ENCODE results near the gene KANSL1L. TPM values are rescaled to one million over a fixed set of nuclear protein-coding genes. Genes with fewer than 3 reads are reported as not detected.
"Not testable (repeated sequence)": the region's sequence is repeated elsewhere in the genome, so short reads cannot be mapped to it uniquely, and the experiment has no call there.

The KANSL1L gene
- total RNA-seq, 2 experiments from 2014 or later, result 4.4 to 4.8 TPM

DNA sequence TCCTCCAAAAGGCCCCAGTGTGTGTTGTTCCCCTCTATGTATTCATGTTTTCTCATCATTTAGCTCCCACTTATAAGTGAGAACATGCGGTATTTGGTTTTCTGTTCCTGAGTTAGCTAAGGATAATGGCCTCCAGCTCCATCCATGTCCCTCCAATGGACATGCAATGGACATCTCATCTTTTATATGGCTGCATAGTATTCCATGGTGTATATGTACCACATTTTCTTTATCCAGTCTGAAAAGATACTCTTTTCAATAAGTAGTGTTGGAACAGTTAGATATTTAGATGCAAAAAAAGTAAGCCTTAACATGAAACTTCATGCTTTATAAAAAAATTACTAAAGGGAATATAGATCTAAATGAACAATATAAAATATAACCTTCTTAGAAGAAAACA lies 5.9 kb upstream of the KANSL1L start:
- H3K27me3 Mint-ChIP-seq (ENCODE audit: low read depth); DNase-seq; H3K4me3 Mint-ChIP-seq; H3K9me3 Mint-ChIP-seq; H3K27ac Mint-ChIP-seq; intact Hi-C loops (cut with micrococcal nuclease); H3K36me3 Mint-ChIP-seq (ENCODE audit: low read depth): not testable (repeated sequence)
- CTCF ChIA-PET, result interaction anchor here (0.6 to 1.1 kb wide), 3 partner anchors 22 to 118 kb away, joined by 3 read pairs; no protein-coding TSS in a partner anchor
- H3K4me1 Mint-ChIP-seq (ENCODE audit: low read depth), result peaks cover 23% of the 10 kb centered on the region

DNA sequence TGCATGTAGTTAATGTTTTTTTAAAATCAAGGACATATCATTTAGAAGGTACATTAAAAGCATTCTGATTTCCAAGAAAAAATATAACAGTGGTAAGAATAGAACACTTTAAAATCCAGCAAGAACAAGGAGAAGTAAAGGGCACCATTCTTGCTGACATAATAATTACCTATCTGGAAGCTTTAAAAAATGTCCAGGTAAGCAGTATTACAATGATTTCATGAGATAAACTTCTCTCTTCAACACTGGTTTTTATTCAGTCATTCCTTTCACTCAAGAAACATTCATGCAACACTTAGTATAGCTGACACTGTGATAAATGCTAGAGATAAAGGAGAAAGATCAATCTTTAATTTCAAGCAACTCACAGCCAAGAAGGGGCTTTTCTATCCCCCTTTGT lies 2.9 kb upstream of the KANSL1L start:
- intact Hi-C loops (cut with micrococcal nuclease), result no loop called here
- no peaks in the 10 kb centered on the region for H3K9me3 Mint-ChIP-seq
- H3K4me3 Mint-ChIP-seq, result no peak overlapping the region

DNA sequence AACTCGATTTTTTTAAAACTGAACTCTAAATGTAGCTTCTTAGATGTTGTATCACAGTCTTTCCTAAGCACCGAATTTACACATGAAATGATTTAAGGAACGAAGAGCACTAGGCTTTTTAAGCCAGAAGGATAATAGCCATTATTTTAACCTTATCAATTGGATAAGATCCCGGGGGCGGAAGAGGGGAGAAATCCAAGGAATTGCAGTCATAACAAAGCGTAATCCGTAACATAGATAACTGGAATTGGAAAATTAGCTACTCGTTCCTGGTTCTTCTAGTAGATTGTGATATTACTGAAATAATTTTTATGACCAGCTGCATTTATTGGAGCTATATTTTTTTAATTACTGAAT lies 988 bp upstream of the KANSL1L start:
- Mint-ChIP-seq H3K9me3 (no peaks in the 10 kb centered on the region), H3K4me1 (ENCODE audit: low read depth) (peaks cover 19% of the 10 kb centered on the region), H3K27me3 (ENCODE audit: low read depth) (peaks cover 3% of the 10 kb centered on the region), H3K36me3 (ENCODE audit: low read depth) (no peaks in the 10 kb centered on the region), H3K4me3 (peak overlapping the region; percentile 82), H3K27ac (no peak overlapping the region)
- CTCF ChIA-PET, result no interaction called here
- intact Hi-C loops (cut with micrococcal nuclease), result loop anchor here (1.0 to 2.0 kb wide), 2 partner anchors 8 to 17 kb away; no protein-coding TSS in a partner anchor
- no peak for DNase-seq

More for the DNA sequence above, 2.9 kb upstream of the KANSL1L start:
- peaks cover 8% of the 10 kb centered on the region for H3K4me1 Mint-ChIP-seq (ENCODE audit: low read depth)
- CTCF ChIA-PET, result no interaction called here
- DNase-seq, result no peak
- H3K27ac Mint-ChIP-seq, result no peak overlapping the region
- no peaks in the 10 kb centered on the region for H3K36me3 Mint-ChIP-seq (ENCODE audit: low read depth)
- peaks cover 3% of the 10 kb centered on the region for H3K27me3 Mint-ChIP-seq (ENCODE audit: low read depth)

DNA sequence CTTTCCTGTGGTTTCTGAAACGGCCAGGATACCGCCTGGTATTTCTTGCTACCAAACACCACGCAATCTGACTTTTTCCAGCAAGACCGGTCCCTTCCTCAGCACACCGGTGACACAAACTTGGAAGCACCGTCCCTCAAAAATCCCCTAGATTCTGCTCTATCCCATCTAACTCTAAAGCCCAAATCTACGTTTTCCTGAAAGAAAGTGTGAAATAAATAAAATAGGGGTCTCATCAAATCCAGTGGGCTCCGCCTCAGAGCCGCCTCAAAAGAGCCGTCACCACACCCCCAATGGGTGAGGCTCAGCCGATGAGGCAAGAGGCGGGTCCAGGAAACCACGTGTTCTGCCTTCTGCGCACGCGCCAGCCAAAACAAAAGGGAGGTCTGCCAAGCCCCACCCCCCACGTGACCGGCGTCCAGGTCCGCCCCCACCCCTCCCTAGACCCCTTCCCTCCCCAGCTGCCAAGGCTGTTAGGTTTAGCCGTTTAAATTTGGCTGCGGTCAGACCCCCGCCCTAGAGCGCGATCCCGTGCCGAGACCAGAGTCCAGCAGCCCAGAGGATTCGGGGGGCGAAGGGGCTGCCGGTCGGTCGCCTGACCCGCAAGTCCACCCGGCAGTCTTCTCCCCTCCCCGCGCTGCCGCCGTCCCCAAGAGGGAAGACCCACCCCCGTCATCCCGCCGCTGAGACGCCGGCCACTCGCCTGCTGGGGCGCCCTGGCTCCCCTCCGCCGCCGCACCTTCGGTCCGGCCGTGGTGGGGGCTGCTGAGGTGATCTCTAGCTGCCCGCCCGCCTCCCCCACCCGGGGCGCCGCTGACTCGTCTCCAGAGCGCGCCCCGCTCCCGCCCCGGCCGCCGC lies 534 bp downstream of the KANSL1L start:
- H3K27me3 Mint-ChIP-seq (ENCODE audit: low read depth), result peaks cover 3% of the 10 kb centered on the region
- peak overlapping the region; percentile 98 for H3K4me3 Mint-ChIP-seq
- H3K27ac Mint-ChIP-seq, result peak overlapping the region; percentile 96
- no peaks in the 10 kb centered on the region for H3K36me3 Mint-ChIP-seq (ENCODE audit: low read depth)
- H3K4me1 Mint-ChIP-seq (ENCODE audit: low read depth), result peaks cover 22% of the 10 kb centered on the region
- intact Hi-C loops (cut with micrococcal nuclease), result loop anchor here (1.0 kb wide), 5 partner anchors 25 to 1904 kb away; partner anchors contain the start of genes LANCL1, PIKFYVE and RPE
- CTCF ChIA-PET, result no interaction called here
- DNase-seq, result peak; percentile 98
- H3K9me3 Mint-ChIP-seq, result no peaks in the 10 kb centered on the region

DNA sequence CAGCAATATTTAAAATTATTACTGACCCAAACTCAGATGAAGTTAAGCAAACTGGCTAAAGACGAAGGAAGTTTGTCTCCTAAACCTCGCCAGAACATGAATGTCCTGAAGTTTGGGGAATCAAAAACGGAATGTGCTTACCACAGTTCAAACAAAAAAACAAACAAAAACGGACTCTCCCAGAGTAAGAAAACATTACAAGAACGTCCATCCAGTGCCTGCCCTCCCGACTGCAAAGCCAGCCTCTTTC lies 1.1 kb downstream of the KANSL1L start:
- Mint-ChIP-seq H3K4me3 (peak overlapping the region; percentile 98), H3K36me3 (ENCODE audit: low read depth) (no peaks in the 10 kb centered on the region), H3K27me3 (ENCODE audit: low read depth) (peaks cover 3% of the 10 kb centered on the region), H3K9me3 (no peaks in the 10 kb centered on the region), H3K27ac (peak overlapping the region; percentile 96), H3K4me1 (ENCODE audit: low read depth) (peaks cover 22% of the 10 kb centered on the region)
- CTCF ChIA-PET, result no interaction called here
- intact Hi-C loops (cut with micrococcal nuclease), result loop anchor here (1.0 kb wide), 4 partner anchors 25 to 1904 kb away; partner anchors contain the start of genes PIKFYVE and RPE
- DNase-seq, result no peak

DNA sequence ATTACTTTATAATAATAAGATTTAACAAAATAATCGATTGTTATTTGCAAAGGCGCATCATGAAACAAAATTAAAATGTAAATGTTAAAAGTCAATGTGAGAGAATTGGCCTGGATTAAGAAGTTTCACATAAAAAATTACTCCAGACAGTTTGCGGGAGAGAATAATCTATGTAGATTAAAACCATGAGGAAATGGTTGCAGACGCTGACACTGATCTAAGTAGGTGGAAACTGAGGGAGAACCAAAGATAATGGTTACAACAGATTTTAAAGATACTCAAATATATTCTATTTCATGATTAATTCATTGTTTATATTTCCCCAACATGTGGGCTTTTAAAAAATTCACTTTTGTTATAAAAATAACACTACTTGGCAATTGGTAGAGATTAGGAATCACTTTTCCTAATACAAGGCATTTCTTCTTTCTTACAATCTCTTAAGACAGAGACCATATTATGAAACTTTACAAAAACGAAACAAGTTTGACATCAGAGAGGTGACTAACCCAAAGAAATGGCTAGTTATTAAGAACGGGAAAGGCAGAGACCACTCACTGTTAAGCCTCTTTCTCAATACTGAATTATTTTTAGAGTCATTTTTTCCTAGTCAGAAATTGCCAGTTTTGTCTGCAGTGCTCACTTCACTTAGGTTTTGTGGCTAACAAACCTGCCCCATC lies 1.6 kb downstream of the KANSL1L start:
- no peak for DNase-seq
- intact Hi-C loops (cut with micrococcal nuclease), result loop anchor here (1.0 kb wide), 4 partner anchors 26 to 1903 kb away; partner anchors contain the start of genes PIKFYVE and RPE
- Mint-ChIP-seq H3K36me3 (ENCODE audit: low read depth) (no peaks in the 10 kb centered on the region), H3K4me3 (peak overlapping the region; percentile 98), H3K4me1 (ENCODE audit: low read depth) (peaks cover 22% of the 10 kb centered on the region), H3K27ac (peak overlapping the region; percentile 96), H3K9me3 (no peaks in the 10 kb centered on the region), H3K27me3 (ENCODE audit: low read depth) (peaks cover 3% of the 10 kb centered on the region)
- CTCF ChIA-PET, result no interaction called here

DNA sequence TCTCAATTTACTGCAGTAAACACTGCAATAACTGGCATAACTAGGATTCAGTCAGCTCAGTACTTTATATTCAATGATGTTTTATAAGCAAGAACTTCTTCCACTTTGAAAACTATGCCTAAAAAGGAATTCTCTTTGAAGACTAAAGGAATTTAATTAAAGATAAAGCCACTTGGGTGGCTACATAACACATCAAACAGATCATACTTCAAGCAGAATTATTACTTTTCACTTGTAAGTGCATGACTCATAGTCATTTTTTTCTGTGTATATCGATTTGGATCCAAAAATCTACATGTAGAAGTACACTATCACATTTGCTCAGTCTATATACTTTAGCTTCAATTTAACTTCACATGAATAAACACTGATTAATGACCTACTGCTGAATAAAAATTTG lies 4.0 kb downstream of the KANSL1L start:
- no peaks in the 10 kb centered on the region for H3K9me3 Mint-ChIP-seq
- intact Hi-C loops (cut with micrococcal nuclease), result no loop called here
- CTCF ChIA-PET, result no interaction called here
- peaks cover 32% of the 10 kb centered on the region for H3K4me1 Mint-ChIP-seq (ENCODE audit: low read depth)
- H3K27me3 Mint-ChIP-seq (ENCODE audit: low read depth), result peaks cover 3% of the 10 kb centered on the region
- H3K36me3 Mint-ChIP-seq (ENCODE audit: low read depth), result peaks cover 5% of the 10 kb centered on the region
- DNase-seq, result no peak
- no peak overlapping the region for H3K4me3 Mint-ChIP-seq
- H3K27ac Mint-ChIP-seq, result no peak overlapping the region

DNA sequence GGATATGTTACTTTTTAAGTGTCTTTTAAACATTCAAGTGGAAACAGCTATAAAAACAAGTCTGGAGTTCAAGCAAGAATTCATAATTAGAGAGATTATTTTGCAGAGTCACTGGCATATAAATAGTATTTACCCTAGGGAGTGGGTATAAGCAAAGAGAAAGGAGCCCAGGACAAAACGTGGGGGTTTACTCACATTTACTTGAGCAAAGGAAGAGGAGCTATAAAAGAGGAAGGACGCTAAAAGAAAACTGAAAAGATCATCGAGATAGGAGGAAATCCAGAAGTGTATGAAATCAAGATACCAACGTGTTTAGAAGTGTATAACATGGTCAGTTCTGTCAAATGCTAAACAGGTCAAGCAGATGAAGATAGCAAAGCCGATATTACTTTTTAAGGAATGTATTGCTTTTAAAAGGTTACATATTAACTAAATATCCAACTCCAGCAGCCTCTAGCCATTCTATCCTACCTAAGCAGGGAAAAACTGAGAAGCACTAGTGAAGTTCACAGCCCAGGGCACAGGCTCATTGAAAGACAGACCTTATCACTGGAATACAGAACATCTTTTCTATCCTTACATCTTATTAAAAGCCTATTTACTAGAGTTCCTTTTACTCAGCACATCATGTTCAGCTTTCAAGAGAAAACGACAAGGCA lies 8.6 kb downstream of the KANSL1L start:
- CTCF ChIA-PET, result interaction anchor here (1.2 kb wide), 1 partner anchor 16 kb away, joined by 4 read pairs; no protein-coding TSS in a partner anchor
- peaks cover 20% of the 10 kb centered on the region for H3K4me1 Mint-ChIP-seq (ENCODE audit: low read depth)
- no peak overlapping the region for H3K27ac Mint-ChIP-seq

DNA sequence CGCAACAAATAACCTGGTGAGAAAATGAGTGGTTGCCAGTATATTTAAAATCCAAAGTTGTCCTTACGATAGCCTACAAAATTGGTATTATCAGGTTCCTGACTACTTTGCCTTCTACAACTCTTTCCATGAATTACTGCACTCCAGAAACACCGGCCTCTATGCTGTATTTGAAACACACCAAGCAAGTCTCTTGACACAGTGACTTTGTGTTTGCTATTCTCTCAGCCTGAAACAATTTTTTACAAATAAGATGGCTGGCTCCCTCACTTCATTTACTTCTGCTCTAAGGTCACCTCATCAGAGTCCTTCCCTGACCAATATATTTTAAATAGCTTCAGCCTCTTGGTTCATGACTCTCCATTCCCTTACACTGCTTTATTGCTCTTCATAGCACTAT lies 12.2 kb downstream of the KANSL1L start:
- intact Hi-C loops (cut with micrococcal nuclease), result no loop called here
- Mint-ChIP-seq H3K27me3 (ENCODE audit: low read depth) (no peaks in the 10 kb centered on the region), H3K27ac (no peak overlapping the region), H3K4me1 (ENCODE audit: low read depth) (peaks cover 16% of the 10 kb centered on the region), H3K9me3 (no peaks in the 10 kb centered on the region), H3K36me3 (ENCODE audit: low read depth) (peaks cover 22% of the 10 kb centered on the region), H3K4me3 (no peak overlapping the region)
- CTCF ChIA-PET, result no interaction called here
- DNase-seq, result no peak

More for the DNA sequence above, 8.6 kb downstream of the KANSL1L start:
- DNase-seq, result no peak
- Mint-ChIP-seq H3K36me3 (ENCODE audit: low read depth) (peaks cover 12% of the 10 kb centered on the region), H3K9me3 (no peaks in the 10 kb centered on the region), H3K27me3 (ENCODE audit: low read depth) (no peaks in the 10 kb centered on the region), H3K4me3 (no peak overlapping the region)
- intact Hi-C loops (cut with micrococcal nuclease), result no loop called here

DNA sequence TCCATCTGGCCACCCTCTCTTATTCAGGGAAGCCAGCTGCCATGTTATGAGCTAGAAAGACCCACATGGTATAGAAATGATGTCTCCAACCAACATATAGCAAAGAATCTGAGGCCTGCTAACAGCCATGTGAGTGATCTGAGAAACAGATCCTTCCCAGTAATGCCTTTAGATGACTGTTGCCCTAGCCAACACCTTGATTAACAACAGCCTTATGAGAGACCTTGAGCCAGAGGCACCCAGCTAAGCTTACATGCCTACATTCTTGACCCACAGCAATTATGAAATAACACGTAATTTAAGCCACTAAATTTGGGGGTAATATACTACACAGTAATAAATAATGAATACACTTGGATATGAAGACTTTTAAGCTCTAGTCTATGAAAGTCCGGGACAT lies 13.0 kb downstream of the KANSL1L start:
- H3K4me1 Mint-ChIP-seq (ENCODE audit: low read depth), result peaks cover 14% of the 10 kb centered on the region
- peaks cover 28% of the 10 kb centered on the region for H3K36me3 Mint-ChIP-seq (ENCODE audit: low read depth)
- H3K9me3 Mint-ChIP-seq, result no peaks in the 10 kb centered on the region
- H3K4me3 Mint-ChIP-seq, result no peak overlapping the region
- H3K27me3 Mint-ChIP-seq (ENCODE audit: low read depth), result no peaks in the 10 kb centered on the region
- intact Hi-C loops (cut with micrococcal nuclease), result no loop called here
- no peak overlapping the region for H3K27ac Mint-ChIP-seq
- DNase-seq, result no peak
- CTCF ChIA-PET, result no interaction called here

DNA sequence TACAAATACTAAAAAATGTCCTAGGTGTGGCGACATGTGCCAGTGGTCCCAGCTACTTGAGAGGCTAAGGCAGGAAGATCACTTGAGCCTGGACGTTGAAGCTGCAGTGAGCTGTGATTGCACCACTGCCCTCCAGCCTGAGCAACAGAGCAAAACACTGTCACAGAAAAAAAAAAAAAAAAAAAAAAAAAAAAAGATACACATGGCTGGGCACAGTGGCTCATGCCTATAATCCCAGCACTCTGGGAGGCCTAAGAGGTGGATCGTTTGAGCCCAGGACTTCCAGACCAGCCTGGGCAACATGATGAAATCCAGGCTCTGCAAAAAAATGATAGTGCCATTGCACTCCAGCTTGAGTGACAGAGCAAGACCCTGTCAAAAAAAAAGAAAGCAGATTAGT lies 13.7 kb downstream of the KANSL1L start:
- no peaks in the 10 kb centered on the region for H3K27me3 Mint-ChIP-seq (ENCODE audit: low read depth)
- H3K36me3 Mint-ChIP-seq (ENCODE audit: low read depth), result peaks cover 25% of the 10 kb centered on the region
- H3K27ac Mint-ChIP-seq, result no peak overlapping the region
- H3K4me1 Mint-ChIP-seq (ENCODE audit: low read depth), result peaks cover 7% of the 10 kb centered on the region
- CTCF ChIA-PET, result interaction anchor here (0.5 to 1.1 kb wide), 2 partner anchors 41 to 186 kb away, joined by 3 read pairs; no protein-coding TSS in a partner anchor
- H3K4me3 Mint-ChIP-seq, result no peak overlapping the region
- no peak for DNase-seq
- H3K9me3 Mint-ChIP-seq, result no peaks in the 10 kb centered on the region
- intact Hi-C loops (cut with micrococcal nuclease), result no loop called here

DNA sequence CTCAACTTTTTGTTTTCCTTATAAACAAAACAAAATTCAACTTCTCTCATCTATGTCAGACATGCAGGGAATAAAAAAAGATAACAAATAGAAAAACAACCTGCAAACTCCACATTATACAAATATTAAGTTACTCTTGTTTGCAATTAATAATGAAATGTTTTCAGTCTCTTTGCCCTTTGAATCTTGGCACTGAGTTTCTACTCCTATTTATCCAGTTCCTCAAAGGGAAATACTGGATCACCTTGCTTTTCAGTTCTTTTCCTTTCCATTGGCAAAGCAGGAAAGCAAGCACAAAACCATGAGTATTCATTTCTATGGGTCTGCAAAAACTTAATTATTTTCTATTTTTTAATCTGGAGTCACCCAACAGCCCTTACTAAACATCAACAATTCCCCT lies 23.6 kb downstream of the KANSL1L start:
- DNase-seq, result no peak
- intact Hi-C loops (cut with micrococcal nuclease), result no loop called here
- Mint-ChIP-seq H3K4me3 (no peak overlapping the region), H3K36me3 (ENCODE audit: low read depth) (peaks cover 42% of the 10 kb centered on the region), H3K9me3 (peaks cover 10% of the 10 kb centered on the region), H3K4me1 (ENCODE audit: low read depth) (peaks cover 1% of the 10 kb centered on the region), H3K27me3 (ENCODE audit: low read depth) (no peaks in the 10 kb centered on the region), H3K27ac (no peak overlapping the region)
- CTCF ChIA-PET, result no interaction called here
